GM18520 (cell line): ENCODE results near the gene CT47B1.
"Not testable (repeated sequence)": the region's sequence is repeated elsewhere in the genome, so short reads cannot be mapped to it uniquely, and the experiment has no call there.

Experiments
- ATAC-seq: cut with Tn5 transposase; IDR thresholded peaks from one replicate; pipeline ENCODE4 v1.9.1; 2021; ENCODE audit not compliant: unreplicated experiment

The CT47B1 gene

GRCh38 chrX:120875766-120876165, at the start of gene CT47B1:
CT47B1 (minus strand) TSS chrX:120875866; CDS start chrX:120875670, 196 bp downstream.
- not testable (repeated sequence) for ATAC-seq

- no peak for ATAC-seq
These were observed 748 bp downstream of the CT47B1 start for GRCh38 chrX:120874678-120875557.

DNA sequence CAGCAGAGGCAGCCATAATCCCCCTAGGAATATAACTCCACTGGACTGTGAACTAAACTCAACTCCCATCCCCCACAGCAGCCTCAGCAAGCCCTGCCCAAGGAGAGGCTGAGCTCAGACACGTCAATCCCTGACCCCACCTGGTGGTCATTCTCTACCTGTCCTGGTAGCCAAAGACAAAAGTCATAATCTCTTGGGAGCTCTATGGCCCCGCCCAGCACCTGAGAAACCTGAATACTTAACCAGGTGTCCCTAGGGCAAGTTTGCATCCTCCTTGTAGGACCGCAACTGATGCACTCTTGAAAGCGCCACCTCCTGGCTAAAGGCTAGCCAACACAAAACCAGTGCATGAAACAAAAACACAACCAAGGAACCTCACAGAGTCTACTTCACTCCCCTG, 18.4 kb downstream of the CT47B1 start:
- no peak for ATAC-seq

- no peak for ATAC-seq
These were observed 34.8 kb downstream of the CT47B1 start for GRCh38 chrX:120840827-120841226.

DNA sequence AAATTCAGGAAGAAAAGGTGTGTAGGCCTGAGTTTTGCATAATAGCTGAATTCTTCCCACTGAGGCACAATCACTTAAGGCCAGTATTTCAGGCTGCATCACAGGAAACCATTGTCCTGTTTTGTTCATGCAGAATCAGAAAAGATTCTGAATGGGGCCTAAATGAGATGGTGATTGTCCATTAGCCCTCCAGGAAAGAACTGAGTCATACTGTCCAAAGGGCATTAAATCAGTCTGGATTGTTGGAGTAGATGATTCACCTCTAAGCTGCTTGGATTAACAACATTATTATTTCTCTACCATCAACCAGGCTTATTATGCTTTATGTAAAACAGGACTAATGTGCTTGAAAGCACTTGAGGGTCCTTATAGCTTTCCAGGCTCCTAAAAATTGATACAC, 36.2 kb downstream of the CT47B1 start:
- no peak for ATAC-seq

GRCh38 chrX:120827213-120827612, 48.5 kb downstream of the CT47B1 start:
- not testable (repeated sequence) for ATAC-seq

DNA sequence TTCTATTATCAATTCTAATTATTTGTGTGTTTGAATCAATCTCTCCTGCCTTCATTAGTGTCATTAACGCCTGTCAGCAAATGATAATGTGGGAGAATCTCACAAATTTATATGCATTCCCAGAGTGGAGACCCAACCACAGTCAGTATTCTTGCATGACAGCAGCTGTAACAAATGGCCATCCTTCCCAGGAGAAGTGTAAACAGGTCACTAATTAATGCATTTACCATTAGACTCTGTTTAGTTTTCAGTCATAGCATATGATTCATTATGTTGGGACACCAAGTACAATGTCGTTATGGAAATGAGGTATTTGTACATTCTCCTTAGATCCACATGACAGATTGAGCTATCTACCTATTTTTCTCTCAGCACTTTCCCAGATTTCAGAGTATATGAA, 50.5 kb downstream of the CT47B1 start:
- no peak for ATAC-seq

GRCh38 chrX:120824021-120824420, 51.6 kb downstream of the CT47B1 start:
- ATAC-seq = no peak

GRCh38 chrX:120823556-120823955, 52.1 kb downstream of the CT47B1 start:
- no peak for ATAC-seq
